A673 (cell line): ENCODE measurements around the gene PIGH. TPM values are rescaled to one million over a fixed set of nuclear protein-coding genes. Genes with fewer than 3 reads are reported as not detected.

ENCODE experiments used
- BruUV-seq: library from RNA; stranded (reverse); fragments of 400-500 nt; replicated peaks from 2 replicates; lab custom pipeline; 2021; lab: Mats Ljungman, UMichigan
- CTCF ChIA-PET: fragments of 300-600 bp; sonication (Branson Sonifier 250); formaldehyde crosslinking; loops from one replicate; lab custom pipeline; 2022; ENCODE audit warnings: antibody characterized with exemption; lab: Charles Lee
- POLR2A ChIA-PET: fragments of 300-600 bp; sonication (Branson Sonifier 250); formaldehyde crosslinking; loops from one replicate; lab custom pipeline; 2022; ENCODE audit warnings: antibody characterized with exemption; ENCODE audit not compliant: low non-redundant PET; lab: Charles Lee
- DNase-seq: peaks from one replicate; pipeline ENCODE4 v3.0.0-alpha.2; 2015; ENCODE audit warnings: low spot score
- H3K27ac ChIP-seq: fragments of 200-600 bp; sonication (generic); 2 replicates; pipeline ENCODE4 v1.5.1; 2016; ENCODE audit warnings: mixed run types, low read depth, mild to moderate bottlenecking, mixed read lengths, antibody characterized with exemption, low read length; ENCODE audit not compliant: poor library complexity, severe bottlenecking
- H3K27me3 ChIP-seq: fragments of 200-600 bp; sonication (generic); replicated peaks from 2 replicates; pipeline ENCODE4 v1.6.1; 2017; ENCODE audit warnings: mixed run types, low read depth, mild to moderate bottlenecking, mixed read lengths, antibody characterized with exemption, low read length; ENCODE audit not compliant: insufficient read depth, poor library complexity
- H3K36me3 ChIP-seq: fragments of 200-600 bp; sonication (generic); 2 replicates; pipeline ENCODE4 v1.6.1; 2016; ENCODE audit warnings: mixed run types, mild to moderate bottlenecking, mixed read lengths, antibody characterized with exemption, low read length; ENCODE audit not compliant: insufficient read depth, poor library complexity, severe bottlenecking
- H3K4me1 ChIP-seq: fragments of 200-600 bp; sonication (generic); 2 replicates; pipeline ENCODE4 v1.6.1; 2017; ENCODE audit warnings: mixed run types, mild to moderate bottlenecking, mixed read lengths, antibody characterized with exemption, low read length; ENCODE audit not compliant: insufficient read depth, poor library complexity, severe bottlenecking
- H3K4me3 ChIP-seq: fragments of 200-600 bp; sonication (generic); 2 replicates; pipeline ENCODE4 v1.5.1; 2016; ENCODE audit warnings: low read depth, mixed run types, mild to moderate bottlenecking, mixed read lengths, low read length; ENCODE audit not compliant: poor library complexity, severe bottlenecking
- H3K9me3 ChIP-seq: fragments of 200-600 bp; sonication (generic); 2 replicates; pipeline ENCODE4 v1.6.1; 2016; ENCODE audit warnings: mixed run types, low read depth, mild to moderate bottlenecking, mixed read lengths, antibody characterized with exemption, low read length; ENCODE audit not compliant: poor library complexity, severe bottlenecking
- CTCF ChIP-seq: fragments of 300-800, 200-600 bp; sonication (generic); conservative IDR thresholded peaks from 2 replicates; pipeline ENCODE4 v1.5.1; 2017; ENCODE audit warnings: low read depth, mild to moderate bottlenecking, antibody characterized with exemption, low read length, moderate library complexity, mixed read lengths
- EZH2 ChIP-seq: fragments of 200-600 bp; sonication (generic); IDR thresholded peaks from 2 replicates; pipeline ENCODE4 v1.6.1; 2017; ENCODE audit warnings: borderline replicate concordance, low read depth, mild to moderate bottlenecking, mixed read lengths, antibody characterized with exemption, low read length; ENCODE audit not compliant: poor library complexity, severe bottlenecking
- intact Hi-C: fragments of 100-400 bp; cut with micrococcal nuclease; formaldehyde crosslinking; loops from one replicate; pipeline ENCODE4 v1.10.0; 2022; ENCODE audit not compliant: unreplicated experiment
- total RNA-seq: library from RNA; stranded (reverse); gene quantifications from 2 replicates; pipeline ENCODE4 v1.2.3, GENCODE V29; 2021

PIGH gene
- total RNA-seq, 1 experiment from 2014 or later: 25.7 TPM

GRCh38 chr14:67559639-67560038, 40.4 kb downstream of the PIGH start:
- Histone ChIP-seq H3K27ac (no peak overlapping the region), H3K36me3 (no peaks in the 10 kb centered on the region), H3K27me3 (no peaks in the 10 kb centered on the region), H3K4me1 (no peaks in the 10 kb centered on the region), H3K9me3 (no peaks in the 10 kb centered on the region), H3K4me3 (no peak overlapping the region)
- POLR2A ChIA-PET: no interaction called here
- intact Hi-C loops: no loop called here
- no peak for TF ChIP-seq EZH2
- TF ChIP-seq CTCF: no peak
- CTCF ChIA-PET: no interaction called here
- DNase-seq: no peak
- no TSS peak for BruUV-seq

- Histone ChIP-seq H3K36me3 (no peaks in the 10 kb centered on the region), H3K27me3 (no peaks in the 10 kb centered on the region), H3K4me1 (no peaks in the 10 kb centered on the region), H3K27ac (no peak overlapping the region), H3K9me3 (no peaks in the 10 kb centered on the region), H3K4me3 (no peak overlapping the region)
- no peak for TF ChIP-seq EZH2
- no peak for TF ChIP-seq CTCF
- intact Hi-C loops: no loop called here
- DNase-seq: no peak
- POLR2A ChIA-PET: no interaction called here
- CTCF ChIA-PET: no interaction called here
- no TSS peak for BruUV-seq
Measured at GRCh38 chr14:67557656-67558055, 42.4 kb downstream of the PIGH start.

- TF ChIP-seq EZH2 (no peak), CTCF (no peak)
- intact Hi-C loops: no loop called here
- no peak for DNase-seq
- Histone ChIP-seq H3K9me3 (no peaks in the 10 kb centered on the region), H3K4me1 (no peaks in the 10 kb centered on the region), H3K27me3 (no peaks in the 10 kb centered on the region), H3K27ac (no peak overlapping the region), H3K4me3 (no peak overlapping the region), H3K36me3 (no peaks in the 10 kb centered on the region)
- no TSS peak for BruUV-seq
- CTCF ChIA-PET: no interaction called here
- POLR2A ChIA-PET: no interaction called here
Measured at GRCh38 chr14:67557118-67557517, 43.0 kb downstream of the PIGH start.
